ENCODE results near the gene KLHL22.
"Not testable (repeated sequence)": the region's sequence is repeated elsewhere in the genome, so short reads cannot be mapped to it uniquely, and the experiment has no call there.

The KLHL22 gene

DNA sequence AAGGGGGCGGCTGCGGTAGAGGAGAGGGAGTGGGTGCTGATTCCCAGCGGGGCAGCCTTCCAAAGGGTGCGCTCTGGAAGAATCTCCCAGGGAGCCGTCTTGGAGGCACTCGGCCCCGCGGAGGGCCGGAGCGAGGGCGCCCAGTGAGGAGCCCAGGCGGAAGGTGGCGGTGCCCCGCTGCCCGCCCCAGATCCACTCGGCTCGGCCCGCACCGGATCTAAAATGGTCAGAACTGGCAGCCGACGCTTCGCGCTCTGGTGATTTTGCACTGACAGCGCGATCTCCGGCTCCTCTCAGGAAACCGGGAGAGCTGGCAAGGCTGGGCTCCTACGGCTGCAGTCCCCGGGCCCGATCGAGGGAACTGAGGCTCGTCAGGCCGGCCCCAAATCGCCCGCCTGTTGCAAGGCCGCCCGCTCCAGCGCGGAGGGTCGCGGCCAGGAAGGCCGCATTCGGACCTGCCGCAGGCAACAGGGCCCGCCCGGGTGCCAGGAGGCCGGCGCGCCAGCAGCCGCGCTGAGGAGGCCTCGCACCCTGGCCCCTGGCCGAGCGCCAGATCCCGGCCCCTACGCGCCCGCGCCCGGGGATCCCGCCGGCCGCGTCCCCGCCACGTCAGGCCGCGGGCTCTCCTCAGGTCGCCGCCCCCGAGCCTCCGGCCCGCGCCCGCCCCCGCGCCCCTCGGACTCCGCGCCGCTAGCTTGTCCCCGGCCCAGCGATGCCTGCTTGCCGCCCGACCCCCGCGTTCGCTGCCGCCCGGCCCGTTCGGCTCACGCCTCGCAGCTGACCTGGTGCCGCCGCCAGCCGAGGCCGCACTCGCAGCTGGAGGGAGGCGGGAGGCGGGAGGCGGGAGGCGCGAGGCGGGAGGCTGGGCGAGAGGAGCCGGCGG, at the start of gene KLHL22:
TSS of gene KLHL22 (minus strand) at position 818 of the 883 bp plus-strand sequence. CDS start 6,584 bp downstream, outside the sequence.
- DNase-seq (ENCODE audit: low read depth, low spot score) = peak; percentile 44

DNA sequence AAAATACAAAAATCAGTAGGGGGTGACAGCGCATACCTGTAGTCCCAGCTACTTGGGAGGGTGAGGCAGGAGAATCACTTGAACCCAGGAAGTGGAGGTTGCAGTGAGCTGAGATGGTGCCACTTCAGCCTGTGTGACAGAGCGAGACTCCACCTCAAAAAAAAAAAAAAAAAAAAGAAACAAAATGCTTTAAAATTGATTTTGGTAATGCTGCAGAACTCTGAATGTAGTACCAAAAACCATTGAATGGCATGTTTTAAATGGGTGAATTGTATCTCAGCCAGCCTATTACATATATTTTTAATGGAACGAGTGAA, 49.7 kb upstream of the KLHL22 start:
- DNase-seq (ENCODE audit: low read depth, low spot score) = not testable (repeated sequence)

GRCh38 chr22:20542736-20543135, 47.1 kb upstream of the KLHL22 start:
- DNase-seq (ENCODE audit: low read depth, low spot score) = no peak

DNA sequence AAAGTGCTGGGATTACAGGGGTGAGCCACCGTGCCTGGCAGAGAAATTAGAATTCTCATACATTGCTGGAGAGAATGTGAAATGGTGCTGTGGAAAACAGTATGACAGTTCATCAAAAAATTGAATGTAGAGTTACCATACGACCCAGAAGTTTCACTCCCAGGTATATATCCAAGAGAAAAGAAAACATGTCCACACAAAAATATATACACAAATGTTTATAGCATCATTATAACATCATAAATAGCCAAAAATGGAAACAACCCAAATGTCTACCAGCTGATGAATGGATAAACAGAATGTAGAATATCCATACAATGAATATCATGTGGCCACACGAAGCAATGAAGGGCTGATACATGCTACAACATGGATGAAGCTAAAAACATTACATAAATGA, 46.5 kb upstream of the KLHL22 start:
- no peak for DNase-seq (ENCODE audit: low read depth, low spot score)

GRCh38 chr22:20538875-20539274, 43.3 kb upstream of the KLHL22 start:
- DNase-seq (ENCODE audit: low read depth, low spot score) = not testable (repeated sequence)

DNA sequence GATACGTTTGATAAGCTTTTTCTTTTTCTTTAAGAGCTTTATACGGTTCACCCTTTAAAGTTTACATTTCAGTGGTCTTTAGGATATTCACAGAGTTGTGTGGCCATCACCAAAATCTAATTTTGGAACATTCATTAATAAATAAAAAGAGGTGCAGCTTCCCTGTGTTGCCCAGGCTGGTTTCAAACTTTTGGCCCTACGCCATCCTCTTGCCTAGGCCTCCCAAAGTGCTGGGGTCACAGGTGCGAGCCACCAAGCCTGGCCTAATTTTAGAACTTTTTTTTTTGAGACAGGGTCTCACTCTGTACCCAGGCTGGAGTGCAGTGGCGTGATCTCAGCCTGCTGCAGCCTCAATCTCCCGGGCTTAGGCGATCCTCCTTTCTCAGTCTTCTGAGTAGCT, 42.4 kb upstream of the KLHL22 start:
- no peak for DNase-seq (ENCODE audit: low read depth, low spot score)

DNA sequence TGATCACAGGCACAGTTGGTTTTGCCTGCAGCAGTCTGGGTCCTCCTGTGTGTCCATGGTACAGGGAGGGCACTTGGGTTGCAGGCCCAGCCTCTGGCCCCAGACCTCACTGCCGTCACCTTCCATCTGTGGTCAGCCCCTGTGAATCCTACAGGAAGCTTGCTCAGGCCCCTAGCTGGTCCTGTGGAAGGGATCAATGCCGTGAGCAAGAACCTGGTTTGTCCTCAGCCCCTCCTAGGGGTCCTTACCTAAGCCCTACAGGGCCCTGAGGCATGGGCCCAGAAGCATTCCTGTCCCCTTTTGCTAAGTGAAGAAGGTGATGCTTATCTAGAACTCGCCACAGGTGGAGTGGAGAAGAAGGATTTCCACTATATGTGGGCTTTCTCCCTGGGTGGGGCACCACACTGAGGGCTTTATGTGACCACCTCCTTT, 41.7 kb upstream of the KLHL22 start:
- DNase-seq (ENCODE audit: low read depth, low spot score) = no peak

DNA sequence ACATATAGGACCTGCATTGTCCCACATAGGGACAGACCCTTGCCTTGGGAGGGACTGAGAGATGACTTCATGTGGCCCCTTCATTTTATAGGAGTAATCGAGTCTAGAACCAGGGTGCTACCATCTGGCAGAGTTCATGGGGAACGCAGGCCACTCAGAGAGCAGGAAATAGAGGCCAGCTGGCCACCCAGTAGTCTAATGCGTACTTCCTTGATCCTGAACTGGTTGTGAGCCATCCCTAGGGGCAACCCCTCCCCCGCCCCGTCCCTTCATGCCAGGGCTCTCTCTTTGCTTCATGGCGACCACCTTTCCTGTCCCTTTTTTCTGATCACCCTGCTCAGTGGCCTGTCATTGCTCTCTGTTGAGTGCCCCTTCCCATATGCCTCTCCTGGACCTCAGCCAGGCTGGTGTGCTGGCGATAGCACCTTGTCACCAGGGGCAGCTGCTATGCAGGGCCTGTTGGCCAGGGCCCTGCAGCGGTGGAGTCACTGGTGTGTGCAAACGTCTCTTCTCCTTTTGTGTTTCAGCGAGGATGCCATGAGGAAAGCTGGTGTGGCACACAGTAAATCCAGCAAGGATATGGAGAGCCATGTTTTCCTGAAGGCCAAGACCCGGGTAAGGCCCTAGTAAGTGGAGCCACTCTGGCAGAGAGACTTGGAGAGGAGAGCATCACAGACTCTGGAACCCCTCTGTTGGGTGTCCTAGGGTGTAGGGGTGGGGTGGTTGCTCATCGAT, 41.2 kb upstream of the KLHL22 start:
- DNase-seq (ENCODE audit: low read depth, low spot score) = no peak

DNA sequence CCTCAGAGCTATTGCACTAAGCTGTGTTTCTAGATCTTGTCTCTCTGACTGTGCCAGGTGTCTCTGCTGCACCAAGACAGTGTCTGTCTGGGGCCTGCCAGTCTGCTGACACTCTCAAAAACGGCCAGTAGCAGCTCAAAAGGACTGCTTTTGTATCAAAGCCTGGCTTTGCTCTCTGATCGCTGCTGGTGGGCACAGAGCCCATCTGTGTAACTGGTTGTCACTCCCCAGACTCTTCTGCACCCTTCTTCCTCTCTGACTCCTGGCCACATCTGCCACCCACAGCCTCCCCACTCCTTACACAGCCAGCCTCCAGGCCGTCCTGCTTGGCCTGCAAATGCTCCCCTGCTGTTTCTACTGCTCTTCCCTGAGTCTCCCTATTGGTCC, 38.3 kb upstream of the KLHL22 start:
- no peak for DNase-seq (ENCODE audit: low read depth, low spot score)

- no peak for DNase-seq (ENCODE audit: low read depth, low spot score)
These were observed 37.7 kb upstream of the KLHL22 start for GRCh38 chr22:20533095-20533878.

GRCh38 chr22:20532256-20532993, 36.8 kb upstream of the KLHL22 start:
- DNase-seq (ENCODE audit: low read depth, low spot score) = no peak

DNA sequence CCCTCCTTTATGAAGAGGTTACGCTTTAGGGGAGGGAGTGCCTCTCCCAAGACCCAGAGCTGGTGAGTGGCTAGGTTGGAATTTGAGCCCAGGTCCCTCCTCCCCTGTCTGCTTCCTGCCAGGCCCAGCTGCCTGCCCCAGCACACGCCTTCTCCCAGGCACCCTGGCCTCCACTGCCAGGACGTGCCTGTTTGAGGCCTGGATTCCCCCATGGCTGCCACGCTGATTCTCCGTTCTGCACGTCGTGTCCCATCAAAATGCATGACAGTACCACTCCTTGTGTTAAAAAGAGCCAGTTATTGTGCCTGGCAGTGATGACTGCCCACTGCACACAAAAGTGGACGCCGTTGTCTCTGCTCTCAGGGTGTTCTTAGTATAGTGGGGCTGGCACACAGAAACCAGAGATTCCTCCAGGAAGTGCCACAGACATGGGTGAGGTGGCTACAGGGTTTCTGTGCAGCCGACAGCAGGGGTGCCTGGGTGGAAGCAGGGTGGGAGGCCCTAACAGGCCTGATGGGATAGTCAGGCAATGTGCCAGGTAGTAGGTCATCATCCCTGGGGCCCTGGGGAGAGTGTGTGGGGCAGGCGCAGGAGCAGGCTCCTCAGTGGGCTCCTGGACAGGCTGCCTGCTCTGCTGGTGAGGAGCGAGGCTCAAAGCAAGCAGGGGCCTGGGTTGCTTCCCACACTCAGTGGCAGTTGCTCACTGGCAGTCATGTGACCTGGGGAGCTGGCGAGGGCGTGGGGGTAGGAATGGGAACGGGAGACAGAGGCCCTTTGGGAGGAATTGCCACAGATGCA, 36.0 kb upstream of the KLHL22 start:
- DNase-seq (ENCODE audit: low read depth, low spot score) = peak; percentile 86

- no peak for DNase-seq (ENCODE audit: low read depth, low spot score)
These were observed 35.5 kb upstream of the KLHL22 start for GRCh38 chr22:20531154-20531403.

DNA sequence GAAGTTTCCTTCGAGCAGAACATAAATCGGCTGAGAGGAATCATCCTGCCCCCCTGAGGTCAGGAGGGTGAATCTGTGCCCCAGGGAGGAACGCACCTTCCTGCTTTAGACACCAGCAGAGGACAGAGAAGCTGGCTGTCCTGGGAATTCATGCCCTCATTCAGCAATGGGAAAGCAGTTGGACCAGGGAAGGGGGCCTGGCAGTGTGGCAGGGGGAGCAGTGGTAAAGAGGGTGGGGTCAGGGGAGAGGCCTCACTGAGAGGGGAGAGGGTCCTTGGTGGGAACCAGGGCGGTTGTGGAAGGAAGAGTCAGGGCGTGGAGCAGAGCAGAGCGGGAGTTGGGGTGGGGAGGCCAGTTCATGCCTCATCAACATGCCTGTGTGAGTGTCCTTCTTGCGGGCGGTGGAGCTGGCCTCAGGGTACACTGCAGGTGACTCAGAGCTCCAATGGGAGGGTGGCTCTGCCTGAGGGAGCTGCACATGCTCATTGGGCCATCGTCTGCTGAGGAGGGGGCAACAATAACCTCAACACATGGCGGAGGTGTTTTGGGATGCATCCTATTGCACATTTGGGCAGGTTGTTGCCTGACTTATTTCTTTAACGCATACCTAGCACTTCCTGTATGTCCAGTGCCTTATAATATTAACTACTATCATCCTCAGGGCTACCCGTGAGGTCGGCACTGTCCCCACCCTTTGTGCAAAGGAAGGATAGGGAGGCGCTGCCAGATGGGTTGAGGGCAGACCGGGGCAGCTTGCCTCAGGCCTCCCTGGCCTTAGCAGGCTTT, 35.0 kb upstream of the KLHL22 start:
- peak; percentile 67 for DNase-seq (ENCODE audit: low read depth, low spot score)

DNA sequence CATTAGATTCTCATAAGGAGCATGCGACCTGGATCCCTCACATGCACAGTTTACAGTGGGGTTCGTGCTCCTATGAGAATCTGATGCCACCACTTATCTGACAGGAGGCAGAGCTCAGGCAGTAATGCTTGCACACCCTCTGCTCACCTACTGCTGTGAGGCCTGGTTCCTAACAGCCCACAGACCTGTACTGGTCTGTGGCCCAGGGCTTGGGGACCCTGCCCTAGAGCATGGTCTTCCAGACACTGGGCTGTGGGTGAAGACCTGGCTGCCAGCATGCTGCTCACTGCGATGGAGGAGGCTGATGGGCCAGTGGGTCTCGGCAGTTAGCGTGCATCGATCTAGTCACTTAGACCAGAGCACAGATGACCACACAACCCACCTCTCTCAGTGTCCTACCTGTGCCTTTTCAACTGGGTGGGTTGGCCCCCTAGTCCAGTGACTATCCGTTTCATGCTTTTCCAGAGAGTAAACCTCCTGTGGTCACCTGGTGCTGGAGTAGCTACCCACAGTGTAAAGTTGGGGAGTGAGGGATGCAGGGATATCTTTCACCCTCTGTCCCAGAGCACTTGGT, 32.9 kb upstream of the KLHL22 start:
- DNase-seq (ENCODE audit: low read depth, low spot score) = no peak

DNA sequence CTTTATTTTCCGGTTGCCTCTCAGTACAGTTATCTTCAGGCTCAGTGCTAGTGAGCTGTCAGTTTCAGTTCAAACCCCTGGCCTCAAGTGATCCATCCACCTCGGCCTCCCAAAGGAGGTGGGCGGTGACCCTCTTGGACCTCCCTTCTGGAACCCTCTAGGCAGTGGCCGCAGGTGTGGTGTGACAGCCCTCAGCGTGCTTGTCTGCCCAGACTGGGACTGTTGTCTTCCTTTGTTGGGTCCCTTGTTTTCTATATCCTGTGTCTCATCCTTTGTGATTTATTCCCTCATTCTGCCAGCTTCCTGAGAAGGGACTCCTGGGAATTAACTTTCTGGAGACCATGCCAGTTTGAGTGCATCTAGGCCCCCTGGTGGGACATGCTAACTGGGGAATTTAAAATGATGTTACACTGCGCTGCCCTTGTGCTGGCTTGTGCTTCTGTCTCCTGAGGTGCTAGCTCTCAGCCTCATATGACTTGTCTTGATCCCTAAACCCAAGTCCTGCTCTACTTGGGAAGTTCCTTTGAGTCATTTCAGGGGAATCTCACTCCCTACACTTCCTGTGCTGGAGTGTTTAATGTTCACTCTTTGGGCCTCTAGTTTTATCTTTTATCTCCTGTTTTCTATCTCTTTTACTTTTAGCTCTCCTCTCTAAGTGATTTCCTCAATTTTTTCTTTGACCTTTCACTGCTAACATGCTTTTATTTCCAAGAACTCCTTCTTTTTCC, 31.2 kb upstream of the KLHL22 start:
- DNase-seq (ENCODE audit: low read depth, low spot score) = no peak

- DNase-seq (ENCODE audit: low read depth, low spot score) = no peak
These were observed 30.7 kb upstream of the KLHL22 start for GRCh38 chr22:20526305-20526627.

DNA sequence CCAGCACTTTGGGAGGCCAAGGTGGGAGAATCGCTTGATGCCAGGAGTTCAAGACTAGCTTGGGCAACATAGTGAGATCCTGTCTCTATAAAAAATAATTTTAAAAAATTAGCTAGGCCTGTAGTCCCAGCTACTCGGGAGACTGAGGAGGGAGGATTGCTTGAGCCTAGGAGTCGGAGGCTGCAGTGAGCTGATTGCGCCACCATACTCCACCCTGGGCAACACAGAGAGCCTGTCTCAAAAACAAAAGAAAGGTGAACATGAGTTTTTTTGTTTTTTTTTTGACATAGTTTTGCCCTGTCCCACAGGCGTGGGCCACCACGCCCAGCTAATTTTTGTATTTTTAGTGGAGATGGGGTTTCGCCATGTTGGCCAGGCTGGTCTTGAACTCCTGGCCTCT, 29.5 kb upstream of the KLHL22 start:
- DNase-seq (ENCODE audit: low read depth, low spot score) = no peak

- no peak for DNase-seq (ENCODE audit: low read depth, low spot score)
These were observed 28.4 kb upstream of the KLHL22 start for GRCh38 chr22:20524004-20524481.

All from ELF-1 (cell line).